Tibial nerve (tissue), 4 donors: ENCODE data around the gene MCHR2. TPM values are rescaled to one million over a fixed set of nuclear protein-coding genes. Genes with fewer than 3 reads are reported as not detected.
"Not testable (repeated sequence)": the region's sequence is repeated elsewhere in the genome, so short reads cannot be mapped to it uniquely, and the experiment has no call there.

Source experiments
- DNase-seq, 2 donors: peaks; one replicate each; pipeline ENCODE4 v3.0.0-alpha.2; 2019; ENCODE audit warnings: low spot score in 2 of 2
- H3K27ac ChIP-seq, 4 donors: fragments of 200-600 bp; sonication (generic) in 3 of 4; one replicate each; pipeline ENCODE4 v1.5.1; 2017 to 2019; ENCODE audit warnings: mild to moderate bottlenecking in 1 of 4
- H3K27me3 ChIP-seq, 2 donors: fragments of 200-600 bp; sonication (generic) in 1 of 2; one replicate each; pipeline versions ENCODE4 v1.5.1 to v1.6.0; 2017 to 2019
- H3K36me3 ChIP-seq, 3 donors: fragments of 200-600 bp; sonication (generic); one replicate each; pipeline ENCODE4 v1.5.1; 2018 to 2019
- H3K4me1 ChIP-seq, 4 donors: fragments of 200-600 bp; sonication (generic) in 3 of 4; one replicate each; pipeline ENCODE4 v1.5.1; 2017 to 2019
- H3K4me3 ChIP-seq, 4 donors: fragments of 200-600 bp; sonication (generic) in 3 of 4; one replicate each; pipeline ENCODE4 v1.5.1; 2017 to 2019; ENCODE audit warnings: mild to moderate bottlenecking in 1 of 4, moderate library complexity in 1 of 4
- H3K9me3 ChIP-seq, 4 donors: fragments of 200-600 bp; sonication (generic) in 3 of 4; one replicate each; pipeline ENCODE4 v1.5.1; 2017 to 2019
- CTCF ChIP-seq, 5 experiments: fragments of 200-600 bp in 3 of 5; fragments of 450-650 bp in 2 of 5; sonication (generic) in 3 of 5; IDR thresholded peaks; one replicate each; pipeline ENCODE4 v1.5.1; 2016 to 2019; ENCODE audit warnings: antibody characterized with exemption in 5 of 5, mild to moderate bottlenecking in 3 of 5, moderate library complexity in 2 of 5
- EP300 ChIP-seq, 2 donors: sonication (generic); formaldehyde crosslinking; IDR thresholded peaks; one replicate each; pipeline ENCODE4 v1.6.1; 2017; ENCODE audit warnings: antibody characterized with exemption in 2 of 2, mild to moderate bottlenecking in 1 of 2
- POLR2A ChIP-seq, 2 donors: fragments of 450-650 bp; IDR thresholded peaks; one replicate each; pipeline ENCODE4 v1.6.1; 2017; ENCODE audit warnings: antibody characterized with exemption in 2 of 2, mild to moderate bottlenecking in 2 of 2, moderate library complexity in 2 of 2
- WGBS, 2 donors: methylation state at CpG; one replicate each; pipeline ENCODE4 v1.1.5; 2018; 5-methylcytosine and 5-hydroxymethylcytosine counted together
- total RNA-seq, 4 donors: library from RNA; depleted of rRNA; stranded (reverse); fragments of >200 nt; gene quantifications; one replicate each; pipeline ENCODE4 v1.1.0, GENCODE V29; 2016

MCHR2 gene
- not detected for total RNA-seq

GRCh38 chr6:99993533-99994251, at the start of gene MCHR2:
MCHR2 (minus strand) TSS chr6:99994223; CDS start chr6:99956147, 38,076 bp downstream.
- Histone ChIP-seq H3K9me3 (no peaks in the 10 kb centered on the region), H3K4me1 (peaks cover 0 to 11% (median 0%) of the 10 kb centered on the region in 4 donors), H3K27me3 (peaks cover 0 to 43% of the 10 kb centered on the region in 2 donors), H3K36me3 (no peaks in the 10 kb centered on the region), H3K27ac (no peak within 1 kb of the TSS), H3K4me3 (peak within 1 kb of the TSS in 1 of 4 donors; percentile 24)
- DNase-seq: no peak
- TF ChIP-seq EP300 (IDR thresholded peaks at IDR 0.05) (no peak), POLR2A (IDR thresholded peaks at IDR 0.05) (no peak), CTCF (IDR thresholded peaks at IDR 0.05) (no peak)
- 2 to 3% methylated on average over 26 to 47 of the region's 64 CpGs for WGBS, 2 donors

- not testable (repeated sequence) for H3K27ac ChIP-seq, H3K36me3 ChIP-seq, H3K4me1 ChIP-seq, H3K27me3 ChIP-seq, H3K4me3 ChIP-seq, DNase-seq
- H3K9me3 ChIP-seq: peaks cover 0 to 21% (median 2%) of the 10 kb centered on the region in 4 donors
- 62 to 86% methylated on average over 1 of the region's 1 CpG for WGBS, 2 donors
Observed at GRCh38 chr6:100038546-100038945, 44.5 kb upstream of the MCHR2 start.

GRCh38 chr6:100035873-100036653, 42.0 kb upstream of the MCHR2 start:
- WGBS, 2 donors: 62 to 66% methylated on average over 8 of the region's 8 CpGs
- no peaks in the 10 kb centered on the region for H3K36me3 ChIP-seq
- peaks cover 0 to 21% (median 2%) of the 10 kb centered on the region in 4 donors for H3K9me3 ChIP-seq
- no peak for DNase-seq
- no peak overlapping the region for H3K27ac ChIP-seq
- no peaks in the 10 kb centered on the region for H3K27me3 ChIP-seq
- H3K4me3 ChIP-seq: no peak overlapping the region
- no peaks in the 10 kb centered on the region for H3K4me1 ChIP-seq
- no peak for TF ChIP-seq CTCF (IDR thresholded peaks at IDR 0.05)

- DNase-seq: no peak
- 48 to 66% methylated on average over 2 of the region's 2 CpGs for WGBS, 2 donors
- TF ChIP-seq CTCF (IDR thresholded peaks at IDR 0.05) (no peak), EP300 (IDR thresholded peaks at IDR 0.05) (no peak), POLR2A (IDR thresholded peaks at IDR 0.05) (no peak)
Observed at GRCh38 chr6:100023798-100024197, 29.8 kb upstream of the MCHR2 start.

GRCh38 chr6:100022847-100023246, 28.8 kb upstream of the MCHR2 start:
- no peak for DNase-seq
- Histone ChIP-seq H3K36me3 (no peaks in the 10 kb centered on the region), H3K4me3 (no peak overlapping the region), H3K27ac (no peak overlapping the region), H3K4me1 (no peaks in the 10 kb centered on the region), H3K27me3 (no peaks in the 10 kb centered on the region), H3K9me3 (peaks cover 0 to 3% (median 1%) of the 10 kb centered on the region in 4 donors)
- no peak for TF ChIP-seq POLR2A (IDR thresholded peaks at IDR 0.05)
- no peak for TF ChIP-seq CTCF (IDR thresholded peaks at IDR 0.05)
- no peak for TF ChIP-seq EP300 (IDR thresholded peaks at IDR 0.05)
- 82 to 85% methylated on average over 3 of the region's 3 CpGs for WGBS, 2 donors

More at GRCh38 chr6:100023798-100024197, 29.8 kb upstream of the MCHR2 start:
- H3K27me3 ChIP-seq: no peaks in the 10 kb centered on the region
- H3K36me3 ChIP-seq: no peaks in the 10 kb centered on the region
- no peaks in the 10 kb centered on the region for H3K4me1 ChIP-seq
- no peaks in the 10 kb centered on the region for H3K9me3 ChIP-seq
- H3K4me3 ChIP-seq: no peak overlapping the region
- H3K27ac ChIP-seq: no peak overlapping the region
